HepG2 (cell line): ENCODE results near the gene FAM117A. TPM values are rescaled to one million over a fixed set of nuclear protein-coding genes. Genes with fewer than 3 reads are reported as not detected.
A peak's percentile ranks its signal among the peaks of the same experiment; 100 is the strongest.

Source experiments
- ISL2 ChIP-seq: sonication (generic); formaldehyde crosslinking; IDR thresholded peaks from 2 replicates; pipeline ENCODE4 v1.5.0; 2020; ENCODE audit warnings: missing genetic modification reagents
- KLF13 ChIP-seq: sonication (generic); formaldehyde crosslinking; IDR thresholded peaks from 2 replicates; pipeline ENCODE4 v1.4.0; 2020; ENCODE audit warnings: mild to moderate bottlenecking, missing genetic modification reagents
- KMT2B ChIP-seq: IDR thresholded peaks from 2 replicates; pipeline ENCODE4 v1.6.1; 2016; ENCODE audit warnings: missing genetic modification reagents, missing compliant biosample characterization
- MIXL1 ChIP-seq: IDR thresholded peaks from 2 replicates; pipeline ENCODE4 v1.6.1; 2016
- POLR2AphosphoS5 ChIP-seq: IDR thresholded peaks from 2 replicates; pipeline ENCODE4 v1.6.1; 2012; ENCODE audit warnings: low read depth, low read length
- REL ChIP-seq: sonication (generic); formaldehyde crosslinking; conservative IDR thresholded peaks from 2 replicates; pipeline ENCODE4 v1.8.0; 2022; ENCODE audit warnings: mild to moderate bottlenecking, missing genetic modification reagents, moderate library complexity
- SNAPC4 ChIP-seq: sonication (generic); formaldehyde crosslinking; IDR thresholded peaks from 2 replicates; pipeline ENCODE4 v1.4.0; 2020; ENCODE audit warnings: mild to moderate bottlenecking, missing genetic modification reagents
- THAP11 ChIP-seq: IDR thresholded peaks from 2 replicates; pipeline ENCODE4 v1.6.1; 2016; ENCODE audit warnings: missing biosample characterization, missing genetic modification reagents
- ZBTB20 ChIP-seq: sonication (generic); formaldehyde crosslinking; IDR thresholded peaks from 2 replicates; pipeline ENCODE4 v1.8.1; 2023; ENCODE audit warnings: missing genetic modification reagents, low read depth, mild to moderate bottlenecking, borderline replicate concordance
- ZFP62 ChIP-seq: sonication (generic); formaldehyde crosslinking; IDR thresholded peaks from 2 replicates; pipeline ENCODE4 v1.4.0; 2020; ENCODE audit warnings: missing genetic modification reagents
- ZNF296 ChIP-seq: sonication (generic); formaldehyde crosslinking; conservative IDR thresholded peaks from 2 replicates; pipeline ENCODE4 v1.5.0; 2020; ENCODE audit warnings: mild to moderate bottlenecking, missing genetic modification reagents
- ZNF441 ChIP-seq: sonication (generic); formaldehyde crosslinking; IDR thresholded peaks from 2 replicates; pipeline ENCODE4 v1.7.0; 2021; ENCODE audit warnings: missing genetic modification reagents, borderline replicate concordance
- ZNF607 ChIP-seq: sonication (generic); formaldehyde crosslinking; IDR thresholded peaks from 2 replicates; pipeline ENCODE4 v1.5.1; 2020; ENCODE audit warnings: missing genetic modification reagents, mild to moderate bottlenecking, borderline replicate concordance
- ZNF670 ChIP-seq: sonication (generic); formaldehyde crosslinking; IDR thresholded peaks from 2 replicates; pipeline ENCODE4 v1.8.0; 2022; ENCODE audit warnings: mild to moderate bottlenecking, missing genetic modification reagents, borderline replicate concordance
- polyA plus RNA-seq, 8 experiments: library from polyadenylated mRNA; depleted of rRNA in 3 of 8; stranded (reverse) in 7 of 8; unstranded in 1 of 8; fragments of >200 nt; fragmentation: Illumina TruSeq in 4 of 8; extraction: Trizol in 4 of 8; gene quantifications; 2 replicates each; pipeline versions ENCODE4 v1.2.1 to v1.2.3, GENCODE V29; 2011 to 2016; ENCODE audit warnings: low read depth in 4 of 8, missing spikeins in 1 of 8, mixed read lengths in 1 of 8; ENCODE audit not compliant: insufficient read depth in 1 of 8
- total RNA-seq, 5 experiments: library from RNA; depleted of rRNA; stranded (reverse); fragments of >200 nt; fragmentation: Illumina TruSeq; extraction: Trizol; gene quantifications; 2 replicates each; pipeline ENCODE4 v1.2.3, GENCODE V29; 2016; ENCODE audit warnings: low read depth in 1 of 5

The FAM117A gene
- total and polyA plus RNA-seq, 2 of the 13 experiments (the other 11 are each of a cell fraction or from before 2014, with no cell fraction given), result 12.1 to 19.8 TPM

- no peak for TF ChIP-seq SNAPC4 (CRISPR knock-in tag)
- TF ChIP-seq ZNF441 (CRISPR knock-in tag), result peak; percentile 9; the same call in 1 of the 2 replicates
- TF ChIP-seq REL, result no peak
- TF ChIP-seq ZNF670, result 0 out of 2 replicates have a peak, but pooled peaks have one; percentile 88
- TF ChIP-seq POLR2AphosphoS5, result peak; percentile 1; the same call in 1 of the 2 replicates
- TF ChIP-seq ZFP62 (CRISPR knock-in tag), result no peak
- 0 out of 2 replicates have a peak, but pooled peaks have one; percentile 12 for TF ChIP-seq ZNF296 (CRISPR knock-in tag)
- no peak for TF ChIP-seq THAP11 (CRISPR knock-in tag)
- no peak for TF ChIP-seq MIXL1 (CRISPR knock-in tag)
- TF ChIP-seq KMT2B (CRISPR knock-in tag), result no peak
- no peak for TF ChIP-seq ZNF607 (CRISPR knock-in tag)
- no peak for TF ChIP-seq KLF13 (CRISPR knock-in tag)
- TF ChIP-seq ISL2, result no peak
- no peak for TF ChIP-seq ZBTB20
Measured at GRCh38 chr17:49787884-49788477, 24.1 kb upstream of the FAM117A start (continued).
